Measurements from ENCODE around the gene SUCO. TPM values are rescaled to one million over a fixed set of nuclear protein-coding genes. Genes with fewer than 3 reads are reported as not detected.

Gene SUCO
- total and polyA plus RNA-seq, 2 donors (not counting 1 experiment from before 2014, with no cell fraction given): 5.5 to 59.7 TPM

GRCh38 chr1:172486805-172487454, 46.0 kb upstream of the SUCO start:
- ChIA-PET CTCF (no interaction called here), POLR2A (no interaction called here)
- H3K9me3 Mint-ChIP-seq (ENCODE audit: insufficient read depth): no peaks in the 10 kb centered on the region
- Histone ChIP-seq H3K27me3 (replicated peaks in 1 of 4; ENCODE audit: control extremely low read depth in 1 of 4, control insufficient read depth in 3 of 4, insufficient read depth in 4 of 4, low read length in 3 of 4) (peaks cover 0 to 4% (median 1%) of the 10 kb centered on the region in 4 experiments), H4K20me1 (ENCODE audit: control insufficient read depth, insufficient read depth, low read length, poor library complexity, severe bottlenecking) (no peaks in the 10 kb centered on the region), H3K9me3 (ENCODE audit: control extremely low read depth in 1 of 3, control insufficient read depth in 2 of 3, insufficient read depth in 1 of 3, low read length in 2 of 3) (no peaks in the 10 kb centered on the region), H3K9ac (ENCODE audit: low read length) (no peak overlapping the region), H3K4me2 (replicated peaks; ENCODE audit: low read depth, low read length, poor library complexity, severe bottlenecking) (no peak overlapping the region), H3K4me1 (ENCODE audit: control insufficient read depth in 2 of 2, insufficient read depth in 2 of 2, low read length in 2 of 2) (no peaks in the 10 kb centered on the region), H3K36me3 (replicated peaks in 1 of 2; ENCODE audit: control extremely low read depth in 1 of 2, control insufficient read depth in 1 of 2, extremely low read depth in 1 of 2, insufficient read depth in 2 of 2, low read length in 1 of 2) (no peaks in the 10 kb centered on the region), H3K79me2 (ENCODE audit: control insufficient read depth, insufficient read depth, low read length) (no peaks in the 10 kb centered on the region), H2AFZ (ENCODE audit: insufficient read depth, low read depth, low read length, poor library complexity, severe bottlenecking) (no peak overlapping the region), H3K4me3 (ENCODE audit: control extremely low read depth in 1 of 5, extremely low read depth in 1 of 5, insufficient read depth in 1 of 5, low read depth in 2 of 5, low read length in 4 of 5) (no peak overlapping the region), H3K27ac (ENCODE audit: low read length in 2 of 2) (no peak overlapping the region)
- no CpG with 5 or more reads among the region's 3 CpGs for WGBS (ENCODE audit: insufficient coverage)
- DNase-seq: no peak
- TF ChIP-seq CTCF (IDR thresholded peaks at IDR 0.05): no peak
- no peak for TF ChIP-seq EZH2 (IDR thresholded peaks at IDR 0.05; ENCODE audit: borderline replicate concordance, insufficient read depth, low read depth, low read length, poor library complexity, severe bottlenecking)
- intact Hi-C loops (cut with micrococcal nuclease): no loop called here
- no peak overlapping the region for H3K4me3 Mint-ChIP-seq
- H3K27me3 Mint-ChIP-seq: peaks cover 42% of the 10 kb centered on the region
- no peak overlapping the region for H3K27ac Mint-ChIP-seq
- H3K4me1 Mint-ChIP-seq: no peaks in the 10 kb centered on the region
- ATAC-seq (ENCODE audit: low read depth): no peak

- H3K27me3 ChIP-seq (replicated peaks in 1 of 4; ENCODE audit: control extremely low read depth in 1 of 4, control insufficient read depth in 3 of 4, insufficient read depth in 4 of 4, low read length in 3 of 4): peaks cover 0 to 4% (median 1%) of the 10 kb centered on the region in 4 experiments
- no peak overlapping the region for H3K9ac ChIP-seq (ENCODE audit: low read length)
- no peaks in the 10 kb centered on the region for H3K9me3 Mint-ChIP-seq (ENCODE audit: insufficient read depth)
- no peaks in the 10 kb centered on the region for H3K36me3 ChIP-seq (replicated peaks in 1 of 2; ENCODE audit: control extremely low read depth in 1 of 2, control insufficient read depth in 1 of 2, extremely low read depth in 1 of 2, insufficient read depth in 2 of 2, low read length in 1 of 2)
- H3K4me1 ChIP-seq (ENCODE audit: control insufficient read depth in 2 of 2, insufficient read depth in 2 of 2, low read length in 2 of 2): no peaks in the 10 kb centered on the region
- no peak overlapping the region for H3K4me2 ChIP-seq (replicated peaks; ENCODE audit: low read depth, low read length, poor library complexity, severe bottlenecking)
- H3K4me3 Mint-ChIP-seq: no peak overlapping the region
- POLR2A ChIA-PET: no interaction called here
- TF ChIP-seq CTCF (IDR thresholded peaks at IDR 0.05) (no peak), EZH2 (IDR thresholded peaks at IDR 0.05; ENCODE audit: borderline replicate concordance, insufficient read depth, low read depth, low read length, poor library complexity, severe bottlenecking) (no peak)
- 34% methylated on average over 2 of the region's 4 CpGs for WGBS (ENCODE audit: insufficient coverage)
- H3K27ac Mint-ChIP-seq: no peak overlapping the region
- CTCF ChIA-PET: no interaction called here
- H3K9me3 ChIP-seq (ENCODE audit: control extremely low read depth in 1 of 3, control insufficient read depth in 2 of 3, insufficient read depth in 1 of 3, low read length in 2 of 3): no peaks in the 10 kb centered on the region
- no peaks in the 10 kb centered on the region for H4K20me1 ChIP-seq (ENCODE audit: control insufficient read depth, insufficient read depth, low read length, poor library complexity, severe bottlenecking)
- no peak overlapping the region for H3K27ac ChIP-seq (ENCODE audit: low read length in 2 of 2)
- no peaks in the 10 kb centered on the region for H3K4me1 Mint-ChIP-seq
- no peaks in the 10 kb centered on the region for H3K79me2 ChIP-seq (ENCODE audit: control insufficient read depth, insufficient read depth, low read length)
- ATAC-seq (ENCODE audit: low read depth) (no peak), DNase-seq (no peak)
- H3K4me3 ChIP-seq (ENCODE audit: control extremely low read depth in 1 of 5, extremely low read depth in 1 of 5, insufficient read depth in 1 of 5, low read depth in 2 of 5, low read length in 4 of 5): no peak overlapping the region
- peaks cover 48% of the 10 kb centered on the region for H3K27me3 Mint-ChIP-seq
- H2AFZ ChIP-seq (ENCODE audit: insufficient read depth, low read depth, low read length, poor library complexity, severe bottlenecking): no peak overlapping the region
- intact Hi-C loops (cut with micrococcal nuclease): no loop called here
Measured at GRCh38 chr1:172487550-172487949, 45.4 kb upstream of the SUCO start.
